Measurements from ENCODE around the gene L1CAM.
A peak's percentile ranks its signal among the peaks of the same experiment; 100 is the strongest.

The L1CAM gene

GRCh38 chrX:153913701-153914100 lies 27.7 kb upstream of the L1CAM start:
- in situ Hi-C loops (cut with MboI; ENCODE audit: low sequenced_read_pairs, unreplicated experiment): no loop called here
- no peak for DNase-seq (ENCODE audit: low spot score)
- TF ChIP-seq CTCF (IDR thresholded peaks at IDR 0.05; ENCODE audit: borderline replicate concordance, control extremely low read depth, extremely low read depth, insufficient read depth, missing control alignments): no peak

GRCh38 chrX:153913211-153913610 lies 27.2 kb upstream of the L1CAM start:
- in situ Hi-C loops (cut with MboI; ENCODE audit: low sequenced_read_pairs, unreplicated experiment): no loop called here
- no peak for DNase-seq (ENCODE audit: low spot score)
- no peak for TF ChIP-seq CTCF (IDR thresholded peaks at IDR 0.05; ENCODE audit: borderline replicate concordance, control extremely low read depth, extremely low read depth, insufficient read depth, missing control alignments)

GRCh38 chrX:153911798-153912197 lies 25.8 kb upstream of the L1CAM start:
- in situ Hi-C loops (cut with MboI; ENCODE audit: low sequenced_read_pairs, unreplicated experiment): no loop called here
- DNase-seq (ENCODE audit: low spot score): no peak
- TF ChIP-seq CTCF (IDR thresholded peaks at IDR 0.05; ENCODE audit: borderline replicate concordance, control extremely low read depth, extremely low read depth, insufficient read depth, missing control alignments): no peak

GRCh38 chrX:153910446-153910845 lies 24.5 kb upstream of the L1CAM start:
- in situ Hi-C loops (cut with MboI; ENCODE audit: low sequenced_read_pairs, unreplicated experiment): no loop called here
- DNase-seq (ENCODE audit: low spot score): no peak
- no peak for TF ChIP-seq CTCF (IDR thresholded peaks at IDR 0.05; ENCODE audit: borderline replicate concordance, control extremely low read depth, extremely low read depth, insufficient read depth, missing control alignments)

- in situ Hi-C loops (cut with MboI; ENCODE audit: low sequenced_read_pairs, unreplicated experiment): no loop called here
- DNase-seq (ENCODE audit: low spot score): no peak
- no peak for TF ChIP-seq CTCF (IDR thresholded peaks at IDR 0.05; ENCODE audit: borderline replicate concordance, control extremely low read depth, extremely low read depth, insufficient read depth, missing control alignments)
These were observed 24.0 kb upstream of the L1CAM start for GRCh38 chrX:153909980-153910360.

- DNase-seq (ENCODE audit: low spot score): peak; percentile 72
- TF ChIP-seq CTCF (IDR thresholded peaks at IDR 0.05; ENCODE audit: borderline replicate concordance, control extremely low read depth, extremely low read depth, insufficient read depth, missing control alignments): no peak
- in situ Hi-C loops (cut with MboI; ENCODE audit: low sequenced_read_pairs, unreplicated experiment): no loop called here
These were observed 23.3 kb upstream of the L1CAM start for GRCh38 chrX:153909024-153909979.
